ENCODE results near the gene PIGS. TPM values are rescaled to one million over a fixed set of nuclear protein-coding genes. Genes with fewer than 3 reads are reported as not detected.
A peak's percentile ranks its signal among the peaks of the same experiment; 100 is the strongest.
"Not testable (repeated sequence)": the region's sequence is repeated elsewhere in the genome, so short reads cannot be mapped to it uniquely, and the experiment has no call there.

The PIGS gene
- total RNA-seq, 2 experiments from 2014 or later: 73.8 to 76.4 TPM

DNA sequence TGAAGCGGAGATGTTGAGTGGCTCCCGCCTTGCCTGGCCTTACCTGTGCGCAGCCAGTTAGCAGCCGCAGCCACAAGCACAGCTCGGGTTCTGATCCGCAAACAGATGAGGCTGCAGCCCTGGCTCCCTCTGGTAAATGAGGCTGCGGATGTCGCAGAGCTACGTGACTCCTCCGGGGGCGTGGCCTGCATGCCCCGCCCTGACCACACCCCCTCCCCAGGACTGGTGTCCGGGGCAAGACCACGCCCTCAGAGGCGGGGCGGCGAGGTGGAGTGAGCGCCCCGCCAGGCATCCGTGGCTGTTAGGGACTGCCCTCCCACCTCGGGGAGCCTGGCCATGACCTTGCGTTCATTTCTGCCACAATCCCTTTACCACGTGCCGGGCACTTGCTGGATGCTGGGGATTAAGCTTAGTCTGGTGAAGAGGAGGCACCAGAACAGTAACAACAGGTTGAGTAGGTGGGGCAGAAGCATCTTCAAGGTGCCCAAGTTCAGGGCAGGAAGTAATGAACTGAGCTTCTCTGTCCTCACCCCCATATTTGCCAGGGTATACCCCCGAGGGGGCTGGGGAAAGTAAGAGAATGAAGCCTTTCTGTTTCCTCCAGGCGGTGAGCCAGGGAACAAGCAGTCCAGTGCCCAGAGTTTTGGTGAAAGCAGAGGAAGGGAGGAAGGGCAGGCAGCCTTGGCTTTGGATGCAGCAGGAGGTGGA, 5.6 kb upstream of the PIGS start, which contains the start of gene ALDOC:
Gene ALDOC, minus strand, starts transcription at position 138 of the 708 bp plus-strand sequence. CDS start 1,363 bp downstream, outside the sequence.
- Histone ChIP-seq H3K4me1 (ENCODE audit: insufficient read depth, low read length) (peaks cover 36% of the 10 kb centered on the region), H3K27ac (ENCODE audit: low read depth in 1 of 2, low read length in 2 of 2) (peak within 1 kb of the TSS in 1 of 2 donors; percentile 41), H3K9me3 (ENCODE audit: control insufficient read depth in 1 of 2, insufficient read depth in 1 of 2, low read length in 2 of 2) (no peaks in the 10 kb centered on the region), H3K27me3 (ENCODE audit: control insufficient read depth in 1 of 2, insufficient read depth in 2 of 2, low read length in 2 of 2) (no peaks in the 10 kb centered on the region), H3K36me3 (ENCODE audit: insufficient read depth, low read length) (no peaks in the 10 kb centered on the region), H3K4me3 (ENCODE audit: low read length) (peak within 1 kb of the TSS; percentile 46)
- ChIA-PET POLR2A (interaction anchor here (0.6 to 2.1 kb wide), 18 partner anchors 9 to 375 kb away, joined by 3 to 36 read pairs (median 5); partner anchors contain the start of genes BLTP2, PHF12, RPL23A and SDF2), CTCF (interaction anchor here (0.7 kb wide), 2 partner anchors 27 to 67 kb away, joined by 3 to 4 read pairs; no protein-coding TSS in a partner anchor)
- DNase-seq (peak; percentile 95 to 100 (median 98)), ATAC-seq (ENCODE audit: poor library complexity) (peak; percentile 97)
- Mint-ChIP-seq H3K4me1 (ENCODE audit: low read depth) (peaks cover 31% of the 10 kb centered on the region), H3K27ac (peak within 1 kb of the TSS; percentile 77), H3K9me3 (no peaks in the 10 kb centered on the region), H3K36me3 (ENCODE audit: low read depth) (peaks cover 9% of the 10 kb centered on the region), H3K27me3 (no peaks in the 10 kb centered on the region), H3K4me3 (peak within 1 kb of the TSS; percentile 87)
- intact Hi-C loops (cut with DNase I, micrococcal nuclease): loop anchor here (1.0 to 10.0 kb wide), 6 partner anchors 21 to 378 kb away; partner anchors contain the start of genes UNC119 (in 2 of the 2), PHF12 (in 1 of the 2) and SPAG5 (in 1 of the 2)
- TF ChIP-seq, protein P1, sequence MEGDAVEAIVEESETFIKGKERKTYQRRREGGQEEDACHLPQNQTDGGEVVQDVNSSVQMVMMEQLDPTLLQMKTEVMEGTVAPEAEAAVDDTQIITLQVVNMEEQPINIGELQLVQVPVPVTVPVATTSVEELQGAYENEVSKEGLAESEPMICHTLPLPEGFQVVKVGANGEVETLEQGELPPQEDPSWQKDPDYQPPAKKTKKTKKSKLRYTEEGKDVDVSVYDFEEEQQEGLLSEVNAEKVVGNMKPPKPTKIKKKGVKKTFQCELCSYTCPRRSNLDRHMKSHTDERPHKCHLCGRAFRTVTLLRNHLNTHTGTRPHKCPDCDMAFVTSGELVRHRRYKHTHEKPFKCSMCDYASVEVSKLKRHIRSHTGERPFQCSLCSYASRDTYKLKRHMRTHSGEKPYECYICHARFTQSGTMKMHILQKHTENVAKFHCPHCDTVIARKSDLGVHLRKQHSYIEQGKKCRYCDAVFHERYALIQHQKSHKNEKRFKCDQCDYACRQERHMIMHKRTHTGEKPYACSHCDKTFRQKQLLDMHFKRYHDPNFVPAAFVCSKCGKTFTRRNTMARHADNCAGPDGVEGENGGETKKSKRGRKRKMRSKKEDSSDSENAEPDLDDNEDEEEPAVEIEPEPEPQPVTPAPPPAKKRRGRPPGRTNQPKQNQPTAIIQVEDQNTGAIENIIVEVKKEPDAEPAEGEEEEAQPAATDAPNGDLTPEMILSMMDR (IDR thresholded peaks at IDR 0.05): no peak

DNA sequence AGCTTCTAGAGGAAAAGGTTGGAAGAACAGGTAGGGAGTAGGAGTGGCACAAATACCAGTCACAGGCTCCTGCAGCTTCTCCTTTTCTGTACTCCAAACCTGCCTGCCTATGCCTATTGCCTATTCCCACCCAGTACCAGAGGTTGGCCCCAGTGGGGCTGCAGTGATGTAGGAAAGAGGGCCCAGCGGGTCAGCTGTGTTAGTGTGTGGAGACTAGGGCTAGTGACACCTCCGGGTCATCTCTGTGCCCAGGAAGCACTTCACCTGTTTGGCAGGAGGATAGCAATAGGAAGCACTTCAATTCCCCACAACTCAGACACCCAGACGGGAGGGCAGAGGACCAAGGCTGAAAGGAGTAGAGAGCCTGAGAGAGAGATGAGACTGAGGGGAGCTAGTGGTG, 4.7 kb upstream of the PIGS start:
- not testable (repeated sequence) for DNase-seq; ATAC-seq (ENCODE audit: poor library complexity); H3K36me3 ChIP-seq (ENCODE audit: insufficient read depth, low read length); H3K27ac ChIP-seq (ENCODE audit: low read depth in 1 of 2, low read length in 2 of 2); H3K27me3 Mint-ChIP-seq; H3K9me3 ChIP-seq (ENCODE audit: control insufficient read depth in 1 of 2, insufficient read depth in 1 of 2, low read length in 2 of 2); H3K9me3 Mint-ChIP-seq; H3K4me3 ChIP-seq (ENCODE audit: low read length); H3K27me3 ChIP-seq (ENCODE audit: control insufficient read depth in 1 of 2, insufficient read depth in 2 of 2, low read length in 2 of 2)
- intact Hi-C loops (cut with DNase I, micrococcal nuclease): loop anchor here (1.0 to 10.0 kb wide), 5 partner anchors 23 to 379 kb away; partner anchors contain the start of genes UNC119 (in 2 of the 2), PHF12 (in 1 of the 2) and SPAG5 (in 1 of the 2)
- Mint-ChIP-seq H3K4me3 (peak overlapping the region; percentile 87), H3K4me1 (ENCODE audit: low read depth) (peaks cover 38% of the 10 kb centered on the region), H3K27ac (peak overlapping the region; percentile 77), H3K36me3 (ENCODE audit: low read depth) (peaks cover 18% of the 10 kb centered on the region)
- POLR2A ChIA-PET: interaction anchor here (1.2 to 2.1 kb wide), 10 partner anchors 17 to 191 kb away, joined by 3 to 36 read pairs (median 6); partner anchors contain the start of genes BLTP2, SPAG5 and UNC119
- CTCF ChIA-PET: interaction anchor here (0.7 kb wide), 1 partner anchor 68 kb away, joined by 3 read pairs; no protein-coding TSS in a partner anchor
- H3K4me1 ChIP-seq (ENCODE audit: insufficient read depth, low read length): peaks cover 39% of the 10 kb centered on the region

DNA sequence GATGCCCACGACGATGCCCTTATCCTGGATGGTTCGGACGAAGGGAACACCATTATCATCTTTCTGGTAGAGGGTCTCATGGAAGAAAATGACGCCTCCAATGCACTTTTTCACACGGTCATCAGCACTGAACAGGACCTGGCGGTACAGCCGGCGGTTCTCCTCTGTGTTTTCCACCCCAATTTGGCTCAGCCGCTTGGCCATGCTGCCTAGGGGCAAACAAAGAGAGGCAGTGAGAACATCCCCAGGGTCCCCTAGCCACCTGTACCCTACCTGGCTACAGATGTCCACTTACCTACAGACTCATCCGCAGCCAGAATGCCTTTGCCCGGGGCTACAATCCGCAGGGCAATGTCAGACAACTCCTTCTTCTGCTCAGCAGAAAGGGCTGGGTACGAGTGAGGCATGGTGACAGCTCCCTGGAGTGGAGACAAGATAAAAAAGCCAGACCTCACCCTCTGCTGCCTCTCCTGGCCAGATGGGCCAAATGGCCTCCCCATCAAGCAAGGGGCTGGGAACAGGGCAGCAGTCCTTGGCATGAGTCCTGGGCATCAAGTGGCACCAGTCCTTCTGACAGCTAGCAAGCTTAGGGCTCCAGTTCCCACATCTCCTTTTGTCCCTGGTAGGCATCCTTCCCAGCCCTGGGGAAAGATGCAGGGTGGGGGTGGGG, 3.9 kb upstream of the PIGS start:
- Histone ChIP-seq H3K27ac (ENCODE audit: low read depth in 1 of 2, low read length in 2 of 2) (no peak overlapping the region), H3K36me3 (ENCODE audit: insufficient read depth, low read length) (no peaks in the 10 kb centered on the region), H3K9me3 (ENCODE audit: control insufficient read depth in 1 of 2, insufficient read depth in 1 of 2, low read length in 2 of 2) (no peaks in the 10 kb centered on the region), H3K4me1 (ENCODE audit: insufficient read depth, low read length) (peaks cover 46% of the 10 kb centered on the region), H3K27me3 (ENCODE audit: control insufficient read depth in 1 of 2, insufficient read depth in 2 of 2, low read length in 2 of 2) (no peaks in the 10 kb centered on the region), H3K4me3 (ENCODE audit: low read length) (no peak overlapping the region)
- Mint-ChIP-seq H3K36me3 (ENCODE audit: low read depth) (peaks cover 25% of the 10 kb centered on the region), H3K27me3 (no peaks in the 10 kb centered on the region), H3K4me3 (peak overlapping the region; percentile 87), H3K27ac (no peak overlapping the region), H3K9me3 (no peaks in the 10 kb centered on the region), H3K4me1 (ENCODE audit: low read depth) (peaks cover 45% of the 10 kb centered on the region)
- no peak for DNase-seq
- POLR2A ChIA-PET: no interaction called here
- no peak for ATAC-seq (ENCODE audit: poor library complexity)
- CTCF ChIA-PET: no interaction called here
- TF ChIP-seq, protein P1 (IDR thresholded peaks at IDR 0.05): no peak
- intact Hi-C loops (cut with DNase I, micrococcal nuclease): loop anchor here in 1 of 2 experiments (5.0 to 10.0 kb wide), 2 partner anchors 67 to 380 kb away; partner anchors contain the start of gene PHF12
